ENCODE measurements around the gene CTDSP1.
A peak's percentile ranks its signal among the peaks of the same experiment; 100 is the strongest.

The CTDSP1 gene

GRCh38 chr2:218382785-218383184 is 16.9 kb upstream of the CTDSP1 start:
- DNase-seq = no peak

- DNase-seq = peak in 1 of 51 donors; percentile 22
These were observed 15.7 kb upstream of the CTDSP1 start for GRCh38 chr2:218383892-218384519.

- no peak for DNase-seq
These were observed 14.7 kb upstream of the CTDSP1 start for GRCh38 chr2:218384975-218385374.

GRCh38 chr2:218386505-218387368 is 12.9 kb upstream of the CTDSP1 start:
- no peak for DNase-seq

- DNase-seq = peak in 1 of 51 donors; percentile 23
These were observed 12.1 kb upstream of the CTDSP1 start for GRCh38 chr2:218387369-218388194.

- no peak for DNase-seq
These were observed 10.1 kb upstream of the CTDSP1 start for GRCh38 chr2:218389333-218390150.

- DNase-seq = no peak
These were observed 8.5 kb upstream of the CTDSP1 start for GRCh38 chr2:218391202-218391601.

- DNase-seq = no peak
These were observed 7.2 kb upstream of the CTDSP1 start for GRCh38 chr2:218392459-218392858.

GRCh38 chr2:218392891-218393462 is 6.7 kb upstream of the CTDSP1 start:
- DNase-seq = no peak

GRCh38 chr2:218393750-218394290 is 5.8 kb upstream of the CTDSP1 start:
- DNase-seq = no peak

- no peak for DNase-seq
These were observed 5.2 kb upstream of the CTDSP1 start for GRCh38 chr2:218394298-218395089.

GRCh38 chr2:218395090-218395444 is 4.6 kb upstream of the CTDSP1 start:
- no peak for DNase-seq

- no peak for DNase-seq
These were observed 4.2 kb upstream of the CTDSP1 start for GRCh38 chr2:218395456-218395825.

- DNase-seq = peak; percentile 72 to 97 (median 93)
These were observed 3.6 kb upstream of the CTDSP1 start for GRCh38 chr2:218395826-218396687.

- DNase-seq = peak in 41 of 51 donors; percentile 20 to 89 (median 66)
These were observed 2.8 kb upstream of the CTDSP1 start for GRCh38 chr2:218396688-218397462.

GRCh38 chr2:218397463-218397819 is 2.2 kb upstream of the CTDSP1 start:
- DNase-seq = no peak

- DNase-seq = peak in 11 of 51 donors; percentile 13 to 67 (median 45)
These were observed 1.7 kb upstream of the CTDSP1 start for GRCh38 chr2:218397820-218398436.

Data from hypothalamus (tissue), 51 donors.